Colonic mucosa (tissue), 4 donors: ENCODE data around the gene PRSS53. TPM values are rescaled to one million over a fixed set of nuclear protein-coding genes. Genes with fewer than 3 reads are reported as not detected.

Source experiments
- DNase-seq: peaks from one replicate; pipeline ENCODE4 v3.0.0-alpha.2; 2020
- H3K27ac ChIP-seq: fragments of 200-600 bp; one replicate; pipeline ENCODE4 v1.8.0; 2021
- H3K27me3 ChIP-seq: fragments of 200-600 bp; one replicate; pipeline ENCODE4 v1.8.0; 2021
- H3K36me3 ChIP-seq: fragments of 200-600 bp; one replicate; pipeline ENCODE4 v1.8.0; 2021
- H3K4me1 ChIP-seq: fragments of 200-600 bp; one replicate; pipeline ENCODE4 v1.8.0; 2021; ENCODE audit warnings: mild to moderate bottlenecking
- H3K4me3 ChIP-seq: fragments of 200-600 bp; one replicate; pipeline ENCODE4 v1.8.0; 2021
- H3K9ac ChIP-seq, 2 donors: one replicate each; pipeline ENCODE4 v1.7.0; 2013; ENCODE audit warnings: control low read depth in 2 of 2, low read depth in 2 of 2, low read length in 2 of 2
- H3K9me3 ChIP-seq: fragments of 200-600 bp; one replicate; pipeline ENCODE4 v1.8.0; 2021
- CTCF ChIP-seq: fragments of 200-600 bp; IDR thresholded peaks from one replicate; pipeline ENCODE4 v1.8.0; 2022; ENCODE audit warnings: antibody characterized with exemption, mild to moderate bottlenecking
- intact Hi-C: fragments of 100-400 bp; cut with DNase I; formaldehyde crosslinking; loops from one replicate; pipeline ENCODE4 v1.14.1; 2022
- total RNA-seq, 2 donors: library from RNA; stranded (reverse); fragmentation: NEBNext Ultra II Directional in 1 of 2; extraction: Animal tissue kit (Norgen Biotek cat#: 25700) in 1 of 2; gene quantifications; one replicate each; pipeline ENCODE4 v1.2.1, GENCODE V29; 2021
- donor health status: healthy.
- donor health status: DM: no; HTN: no; CAD: no.
- donor health status: DM: no; HTN: no; CAD: no.

PRSS53 gene
- total RNA-seq, 2 donors from 2014 or later: 0.77 to 2.6 TPM

- H3K27ac ChIP-seq: no peak overlapping the region
- no peak for TF ChIP-seq CTCF
These were observed 37.1 kb upstream of the PRSS53 start for GRCh38 chr16:31125844-31126243.

GRCh38 chr16:31120129-31120528 is 31.4 kb upstream of the PRSS53 start:
- H3K9me3 ChIP-seq: no peaks in the 10 kb centered on the region
- H3K27ac ChIP-seq: no peak overlapping the region
- peaks cover 16% of the 10 kb centered on the region for H3K36me3 ChIP-seq
- intact Hi-C loops: no loop called here
- H3K27me3 ChIP-seq: no peaks in the 10 kb centered on the region
- no peak overlapping the region for H3K9ac ChIP-seq
- TF ChIP-seq CTCF: no peak
- H3K4me1 ChIP-seq: peaks cover 3% of the 10 kb centered on the region
- H3K4me3 ChIP-seq: no peak overlapping the region
- no peak for DNase-seq

More at GRCh38 chr16:31125844-31126243, 37.1 kb upstream of the PRSS53 start:
- DNase-seq: no peak
- H3K36me3 ChIP-seq: peaks cover 6% of the 10 kb centered on the region
- no peak overlapping the region for H3K4me3 ChIP-seq
- intact Hi-C loops: no loop called here
- H3K9me3 ChIP-seq: no peaks in the 10 kb centered on the region
- no peak overlapping the region for H3K9ac ChIP-seq
- H3K4me1 ChIP-seq: peaks cover 26% of the 10 kb centered on the region
- no peaks in the 10 kb centered on the region for H3K27me3 ChIP-seq

- peaks cover 16% of the 10 kb centered on the region for H3K36me3 ChIP-seq
- H3K27ac ChIP-seq: peak overlapping the region; percentile 87
- no peaks in the 10 kb centered on the region for H3K9me3 ChIP-seq
- peaks cover 3% of the 10 kb centered on the region for H3K4me1 ChIP-seq
- TF ChIP-seq CTCF: no peak
- H3K9ac ChIP-seq: peak overlapping the region; percentile 72 to 89
- DNase-seq: no peak
- H3K4me3 ChIP-seq: peak overlapping the region; percentile 62
- no peaks in the 10 kb centered on the region for H3K27me3 ChIP-seq
- intact Hi-C loops: no loop called here
These were observed 29.7 kb upstream of the PRSS53 start for GRCh38 chr16:31118223-31119155.

GRCh38 chr16:31117384-31118222 is 28.9 kb upstream of the PRSS53 start, which contains the start of gene KAT8:
Gene KAT8, plus strand, starts transcription at chr16:31117664. Its CDS starts 18 bp downstream, at chr16:31117682.
- DNase-seq: peak; percentile 99
- peak within 1 kb of the TSS; percentile 72 to 89 for H3K9ac ChIP-seq
- H3K27ac ChIP-seq: peak within 1 kb of the TSS; percentile 87
- no peak for TF ChIP-seq CTCF
- H3K9me3 ChIP-seq: no peaks in the 10 kb centered on the region
- no peaks in the 10 kb centered on the region for H3K27me3 ChIP-seq
- peaks cover 16% of the 10 kb centered on the region for H3K36me3 ChIP-seq
- H3K4me3 ChIP-seq: peak within 1 kb of the TSS; percentile 62
- H3K4me1 ChIP-seq: peaks cover 3% of the 10 kb centered on the region
- intact Hi-C loops: no loop called here

GRCh38 chr16:31114468-31114867 is 25.7 kb upstream of the PRSS53 start:
- Histone ChIP-seq H3K9me3 (no peaks in the 10 kb centered on the region), H3K27ac (peak overlapping the region; percentile 71), H3K27me3 (no peaks in the 10 kb centered on the region), H3K36me3 (no peaks in the 10 kb centered on the region), H3K9ac (peak overlapping the region in 1 of 2 donors; percentile 34), H3K4me3 (no peak overlapping the region), H3K4me1 (peaks cover 3% of the 10 kb centered on the region)
- DNase-seq: no peak
- intact Hi-C loops: no loop called here
- TF ChIP-seq CTCF: no peak
